ENCODE measurements around the gene PIGA.

Gene PIGA

DNA sequence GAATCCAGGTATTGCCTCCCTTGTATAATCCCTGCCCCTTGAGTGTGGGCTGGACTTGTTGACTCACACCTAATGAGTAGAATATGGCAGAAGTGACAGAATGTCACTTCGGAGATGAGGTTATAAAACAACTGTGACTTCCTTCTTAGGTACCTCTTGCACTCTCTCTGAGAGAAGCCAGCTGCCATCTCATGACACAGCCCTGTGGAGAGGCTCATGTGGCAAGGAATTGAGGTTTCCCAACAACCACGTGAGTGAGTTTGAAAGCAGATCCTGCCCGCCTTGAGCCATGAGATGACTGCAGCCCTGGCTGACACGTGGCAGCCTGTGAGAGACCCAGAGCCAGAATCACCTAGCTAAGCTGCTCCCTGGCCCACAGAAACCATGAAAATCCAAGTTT, 33.4 kb downstream of the PIGA start:
- H3K4me1 ChIP-seq = no peaks in the 10 kb centered on the region
- H3K4me2 ChIP-seq (ENCODE audit: low read length) = no peak overlapping the region
- no peak overlapping the region for H3K4me3 ChIP-seq (ENCODE audit: low read depth, low read length)
- no peaks in the 10 kb centered on the region for H3K9me3 ChIP-seq (ENCODE audit: control insufficient read depth, low read length)
- H3K36me3 ChIP-seq (ENCODE audit: control insufficient read depth, insufficient read depth, low read length) = no peaks in the 10 kb centered on the region
- H2AFZ ChIP-seq = no peak overlapping the region
- no peak overlapping the region for H3K9ac ChIP-seq
- H3K79me2 ChIP-seq = no peaks in the 10 kb centered on the region
- no peak overlapping the region for H3K27ac ChIP-seq
- no peaks in the 10 kb centered on the region for H3K27me3 ChIP-seq (ENCODE audit: control insufficient read depth, insufficient read depth, low read length)
- TF ChIP-seq, protein P1, sequence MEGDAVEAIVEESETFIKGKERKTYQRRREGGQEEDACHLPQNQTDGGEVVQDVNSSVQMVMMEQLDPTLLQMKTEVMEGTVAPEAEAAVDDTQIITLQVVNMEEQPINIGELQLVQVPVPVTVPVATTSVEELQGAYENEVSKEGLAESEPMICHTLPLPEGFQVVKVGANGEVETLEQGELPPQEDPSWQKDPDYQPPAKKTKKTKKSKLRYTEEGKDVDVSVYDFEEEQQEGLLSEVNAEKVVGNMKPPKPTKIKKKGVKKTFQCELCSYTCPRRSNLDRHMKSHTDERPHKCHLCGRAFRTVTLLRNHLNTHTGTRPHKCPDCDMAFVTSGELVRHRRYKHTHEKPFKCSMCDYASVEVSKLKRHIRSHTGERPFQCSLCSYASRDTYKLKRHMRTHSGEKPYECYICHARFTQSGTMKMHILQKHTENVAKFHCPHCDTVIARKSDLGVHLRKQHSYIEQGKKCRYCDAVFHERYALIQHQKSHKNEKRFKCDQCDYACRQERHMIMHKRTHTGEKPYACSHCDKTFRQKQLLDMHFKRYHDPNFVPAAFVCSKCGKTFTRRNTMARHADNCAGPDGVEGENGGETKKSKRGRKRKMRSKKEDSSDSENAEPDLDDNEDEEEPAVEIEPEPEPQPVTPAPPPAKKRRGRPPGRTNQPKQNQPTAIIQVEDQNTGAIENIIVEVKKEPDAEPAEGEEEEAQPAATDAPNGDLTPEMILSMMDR (IDR thresholded peaks at IDR 0.05) = no peak

GRCh38 chrX:15299941-15300851, 35.1 kb downstream of the PIGA start:
- no peaks in the 10 kb centered on the region for H3K9me3 ChIP-seq (ENCODE audit: control insufficient read depth, low read length)
- no peak overlapping the region for H3K4me3 ChIP-seq (ENCODE audit: low read depth, low read length)
- no peaks in the 10 kb centered on the region for H3K27me3 ChIP-seq (ENCODE audit: control insufficient read depth, insufficient read depth, low read length)
- no peak overlapping the region for H3K27ac ChIP-seq
- TF ChIP-seq, protein P1 (IDR thresholded peaks at IDR 0.05) = peak; percentile 35
- no peak overlapping the region for H3K9ac ChIP-seq
- H3K79me2 ChIP-seq = no peaks in the 10 kb centered on the region
- H3K4me2 ChIP-seq (ENCODE audit: low read length) = no peak overlapping the region
- H3K4me1 ChIP-seq = no peaks in the 10 kb centered on the region
- no peak overlapping the region for H2AFZ ChIP-seq
- no peaks in the 10 kb centered on the region for H3K36me3 ChIP-seq (ENCODE audit: control insufficient read depth, insufficient read depth, low read length)

GRCh38 chrX:15298780-15299179, 36.5 kb downstream of the PIGA start:
- H3K9me3 ChIP-seq (ENCODE audit: control insufficient read depth, low read length) = no peaks in the 10 kb centered on the region
- TF ChIP-seq, protein P1 (IDR thresholded peaks at IDR 0.05) = no peak
- no peaks in the 10 kb centered on the region for H3K4me1 ChIP-seq
- no peak overlapping the region for H3K9ac ChIP-seq
- no peaks in the 10 kb centered on the region for H3K79me2 ChIP-seq
- no peak overlapping the region for H3K4me2 ChIP-seq (ENCODE audit: low read length)
- H3K36me3 ChIP-seq (ENCODE audit: control insufficient read depth, insufficient read depth, low read length) = no peaks in the 10 kb centered on the region
- no peak overlapping the region for H2AFZ ChIP-seq
- no peak overlapping the region for H3K4me3 ChIP-seq (ENCODE audit: low read depth, low read length)
- H3K27ac ChIP-seq = peak overlapping the region; percentile 61
- no peaks in the 10 kb centered on the region for H3K27me3 ChIP-seq (ENCODE audit: control insufficient read depth, insufficient read depth, low read length)

GRCh38 chrX:15298201-15298600, 37.1 kb downstream of the PIGA start:
- H2AFZ ChIP-seq = no peak overlapping the region
- no peaks in the 10 kb centered on the region for H3K36me3 ChIP-seq (ENCODE audit: control insufficient read depth, insufficient read depth, low read length)
- H3K4me2 ChIP-seq (ENCODE audit: low read length) = no peak overlapping the region
- no peaks in the 10 kb centered on the region for H3K79me2 ChIP-seq
- no peak overlapping the region for H3K9ac ChIP-seq
- TF ChIP-seq, protein P1 (IDR thresholded peaks at IDR 0.05) = no peak
- H3K27ac ChIP-seq = peak overlapping the region; percentile 61
- no peaks in the 10 kb centered on the region for H3K9me3 ChIP-seq (ENCODE audit: control insufficient read depth, low read length)
- no peaks in the 10 kb centered on the region for H3K4me1 ChIP-seq
- H3K27me3 ChIP-seq (ENCODE audit: control insufficient read depth, insufficient read depth, low read length) = no peaks in the 10 kb centered on the region
- H3K4me3 ChIP-seq (ENCODE audit: low read depth, low read length) = no peak overlapping the region

DNA sequence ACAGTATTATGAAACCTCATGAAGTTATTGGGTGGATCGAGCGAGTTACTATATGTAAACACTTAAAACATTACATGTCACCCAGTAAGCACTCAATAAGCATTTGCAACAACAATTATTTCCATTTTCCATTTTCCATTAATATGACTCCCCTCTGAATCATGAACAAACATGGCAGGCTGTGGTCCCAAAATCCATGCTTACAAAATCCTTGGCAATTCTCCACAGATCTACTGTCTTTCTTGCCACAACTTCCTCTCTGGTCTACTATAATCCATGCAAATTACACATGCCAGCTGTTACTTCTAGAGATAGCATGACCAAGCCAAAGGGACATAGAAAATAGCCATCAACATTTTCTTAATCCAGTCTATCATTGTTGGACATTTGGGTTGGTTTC, 41.9 kb downstream of the PIGA start:
- H3K4me1 ChIP-seq = no peaks in the 10 kb centered on the region
- H3K27ac ChIP-seq = no peak overlapping the region
- H3K79me2 ChIP-seq = no peaks in the 10 kb centered on the region
- TF ChIP-seq, protein P1 (IDR thresholded peaks at IDR 0.05) = no peak
- no peaks in the 10 kb centered on the region for H3K36me3 ChIP-seq (ENCODE audit: control insufficient read depth, insufficient read depth, low read length)
- H3K27me3 ChIP-seq (ENCODE audit: control insufficient read depth, insufficient read depth, low read length) = no peaks in the 10 kb centered on the region
- H3K9me3 ChIP-seq (ENCODE audit: control insufficient read depth, low read length) = no peaks in the 10 kb centered on the region
- no peak overlapping the region for H3K9ac ChIP-seq
- H3K4me3 ChIP-seq (ENCODE audit: low read depth, low read length) = no peak overlapping the region
- no peak overlapping the region for H2AFZ ChIP-seq
- H3K4me2 ChIP-seq (ENCODE audit: low read length) = no peak overlapping the region
